ENCODE data around the gene CCDC9.
A peak's percentile ranks its signal among the peaks of the same experiment; 100 is the strongest.

Gene CCDC9

DNA sequence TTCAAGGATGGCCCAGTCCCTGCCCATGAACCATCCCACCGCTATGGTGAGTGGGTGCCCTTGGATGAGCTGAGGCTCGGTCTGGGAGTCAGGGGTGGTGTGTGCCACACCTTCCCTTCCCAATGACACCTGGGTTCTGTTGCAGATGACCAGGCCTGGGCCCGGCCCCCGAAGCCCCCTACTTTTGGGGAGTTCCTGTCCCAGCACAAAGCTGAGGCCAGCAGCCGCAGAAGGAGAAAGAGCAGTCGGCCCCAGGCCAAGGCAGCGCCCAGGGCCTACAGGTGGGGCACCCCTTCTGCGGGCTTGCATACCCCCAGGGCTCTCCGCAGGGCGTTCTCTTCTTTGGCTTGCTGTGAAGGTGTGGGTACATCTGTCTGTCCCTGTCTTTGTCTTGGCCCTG is 14.1 kb downstream of the CCDC9 start:
- no peak for DNase-seq (ENCODE audit: low read depth)
- H3K4me3 ChIP-seq (ENCODE audit: low read depth, low read length): no peak overlapping the region
- in situ Hi-C loops (cut with HindIII; ENCODE audit: low sequenced_read_pairs): no loop called here

GRCh38 chr19:47271949-47272348 is 15.6 kb downstream of the CCDC9 start:
- no peak for TF ChIP-seq CTCF (IDR thresholded peaks at IDR 0.05; ENCODE audit: low read depth, low read length, missing control alignments)
- DNase-seq (ENCODE audit: low read depth): no peak
- no peak overlapping the region for H3K4me3 ChIP-seq (ENCODE audit: low read depth, low read length)
- in situ Hi-C loops (cut with HindIII; ENCODE audit: low sequenced_read_pairs): no loop called here

More for the DNA sequence above, 14.1 kb downstream of the CCDC9 start:
- TF ChIP-seq CTCF (IDR thresholded peaks at IDR 0.05; ENCODE audit: low read depth, low read length, missing control alignments): no peak

GRCh38 chr19:47272448-47273312 is 16.4 kb downstream of the CCDC9 start:
- in situ Hi-C loops (cut with HindIII; ENCODE audit: low sequenced_read_pairs): no loop called here
- no peak for DNase-seq (ENCODE audit: low read depth)
- H3K4me3 ChIP-seq (ENCODE audit: low read depth, low read length): peak overlapping the region; percentile 63
- no peak for TF ChIP-seq CTCF (IDR thresholded peaks at IDR 0.05; ENCODE audit: low read depth, low read length, missing control alignments)

- no peak for TF ChIP-seq CTCF (IDR thresholded peaks at IDR 0.05; ENCODE audit: low read depth, low read length, missing control alignments)
- peak overlapping the region; percentile 63 for H3K4me3 ChIP-seq (ENCODE audit: low read depth, low read length)
- DNase-seq (ENCODE audit: low read depth): peak; percentile 49
- in situ Hi-C loops (cut with HindIII; ENCODE audit: low sequenced_read_pairs): no loop called here
Measured at GRCh38 chr19:47273313-47274070, 17.2 kb downstream of the CCDC9 start.

GRCh38 chr19:47274071-47274890 is 18.0 kb downstream of the CCDC9 start, which contains the start of gene INAFM1:
Gene INAFM1, plus strand, starts transcription at chr19:47274885. Its CDS starts 35 bp downstream, at chr19:47274920.
- no peak for TF ChIP-seq CTCF (IDR thresholded peaks at IDR 0.05; ENCODE audit: low read depth, low read length, missing control alignments)
- H3K4me3 ChIP-seq (ENCODE audit: low read depth, low read length): peak within 1 kb of the TSS; percentile 63
- peak; percentile 79 for DNase-seq (ENCODE audit: low read depth)
- in situ Hi-C loops (cut with HindIII; ENCODE audit: low sequenced_read_pairs): no loop called here

Measured in astrocyte of the cerebellum (primary cell).